Superior temporal gyrus (tissue), 1 donor: Measurements from ENCODE around the gene IRX3.

Experiments used
- DNase-seq: peaks from one replicate; pipeline ENCODE4 v3.0.0-alpha.2; 2016; ENCODE audit errors: extremely low spot score

The IRX3 gene

DNA sequence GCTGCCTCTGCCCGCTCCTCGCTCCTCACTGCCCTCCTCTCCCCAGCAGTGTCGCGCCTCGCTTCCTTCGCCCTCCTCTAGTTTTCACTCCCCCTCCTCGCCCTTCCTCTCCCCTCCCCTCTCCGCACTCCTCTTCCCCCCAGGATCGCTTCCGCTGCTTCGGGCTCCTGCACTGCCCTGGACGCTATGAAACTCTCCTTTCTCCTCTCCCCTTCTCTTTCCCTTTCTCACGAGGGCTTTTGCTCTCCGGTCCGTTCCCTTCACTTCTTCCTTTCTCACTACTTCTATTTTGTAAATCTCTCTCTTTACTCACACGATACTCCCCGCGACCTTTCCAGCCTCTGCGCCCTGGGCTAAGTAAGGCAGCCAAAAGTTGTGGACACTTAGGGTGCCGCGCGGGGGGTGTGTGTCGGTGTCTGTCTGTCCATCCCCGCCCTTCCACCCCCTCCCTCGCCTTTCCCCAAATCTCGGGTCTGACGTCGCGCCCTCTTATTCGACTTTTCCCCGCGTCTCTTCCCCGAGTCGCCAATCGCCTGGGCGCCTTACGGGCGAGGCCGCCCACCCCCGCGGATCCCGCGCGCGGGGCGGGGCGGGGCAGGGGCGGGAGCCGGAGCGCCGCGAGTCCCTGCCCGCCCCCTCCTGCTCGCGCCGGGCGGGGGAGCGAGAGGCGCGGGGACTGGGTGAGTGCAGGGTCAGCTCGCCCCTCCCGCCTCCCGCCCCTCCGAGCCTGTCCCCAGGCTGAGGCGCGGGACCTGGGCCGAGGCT, at the start of gene IRX3:
Gene IRX3, minus strand, starts transcription at position 422 of the 765 bp plus-strand sequence. CDS start 737 bp downstream, outside the sequence.
- DNase-seq = no peak

DNA sequence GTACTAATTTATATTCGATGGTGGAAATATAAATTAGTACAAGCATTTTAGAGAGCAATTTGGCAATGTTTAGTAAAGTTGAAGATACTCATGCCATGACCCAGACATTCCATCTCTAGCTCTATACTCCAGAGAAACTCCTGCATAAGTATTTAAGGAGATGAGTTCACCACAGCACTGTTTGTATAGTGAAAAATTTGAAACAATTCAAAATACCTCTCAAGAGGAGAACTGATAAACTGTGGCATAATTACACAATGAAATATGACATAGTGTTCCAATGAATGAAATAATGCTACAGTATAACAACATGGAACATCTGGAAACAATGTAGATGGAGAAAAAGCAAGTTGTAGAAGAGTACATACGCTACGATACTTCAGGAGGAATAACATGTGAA, 48.6 kb upstream of the IRX3 start:
- DNase-seq = no peak

DNA sequence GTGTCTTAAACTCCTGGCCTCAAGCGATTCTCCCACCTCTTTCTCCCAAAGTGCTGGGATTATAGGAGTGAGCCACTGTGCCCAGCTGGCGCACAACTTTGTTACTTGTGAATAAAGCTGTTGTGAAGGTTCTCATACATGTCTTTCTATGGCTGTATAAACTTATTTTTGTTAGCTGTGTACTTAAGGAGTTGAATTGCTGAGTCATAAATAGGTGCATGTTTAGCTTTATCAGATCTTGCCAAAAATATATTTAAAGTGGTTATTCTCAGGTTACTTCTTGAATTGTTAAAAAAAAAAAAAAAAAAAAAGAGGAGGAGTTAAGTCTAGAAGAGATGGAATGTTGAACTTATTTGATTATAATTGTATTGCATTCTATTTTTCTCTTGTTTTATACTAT, 47.6 kb upstream of the IRX3 start:
- DNase-seq = no peak

DNA sequence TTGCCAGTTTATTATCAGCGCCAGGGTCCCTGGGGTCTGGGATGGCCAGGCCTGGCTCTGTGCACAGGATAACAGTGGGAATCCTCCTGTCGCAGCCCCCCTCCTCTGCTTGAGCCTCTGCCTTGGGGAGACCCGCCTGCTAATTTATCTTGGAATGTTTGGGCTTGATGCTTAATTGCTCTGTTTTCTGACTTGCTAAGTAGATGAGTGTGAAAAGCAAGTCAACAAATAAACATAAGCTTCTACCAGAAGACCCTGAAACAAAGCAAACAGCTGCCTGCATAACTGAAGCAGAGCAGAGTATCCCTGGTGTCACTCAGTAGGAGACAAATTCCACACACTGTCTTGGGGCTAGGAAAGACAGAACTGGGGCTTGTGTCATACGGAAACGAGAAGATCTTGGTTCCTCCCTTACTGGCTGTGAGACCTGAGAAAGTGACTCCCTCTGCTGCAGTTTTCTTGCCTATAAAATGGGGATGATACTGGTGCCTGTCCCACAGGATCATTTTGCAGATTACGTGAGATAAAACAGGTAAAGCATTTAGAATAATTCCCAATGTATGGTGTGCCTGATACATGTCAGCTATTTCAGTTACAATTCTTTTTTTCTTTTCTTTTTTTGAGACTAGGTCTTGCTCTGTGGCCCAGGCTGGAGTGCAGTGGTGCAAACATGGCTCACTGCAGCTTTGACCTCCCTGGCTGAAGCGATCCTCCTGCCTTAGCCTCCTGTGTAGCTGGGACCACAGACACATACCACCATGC, 44.8 kb upstream of the IRX3 start:
- no peak for DNase-seq

GRCh38 chr16:54327609-54328008, 41.0 kb upstream of the IRX3 start:
- no peak for DNase-seq

- no peak for DNase-seq
Measured at GRCh38 chr16:54326266-54326662, 39.7 kb upstream of the IRX3 start.

DNA sequence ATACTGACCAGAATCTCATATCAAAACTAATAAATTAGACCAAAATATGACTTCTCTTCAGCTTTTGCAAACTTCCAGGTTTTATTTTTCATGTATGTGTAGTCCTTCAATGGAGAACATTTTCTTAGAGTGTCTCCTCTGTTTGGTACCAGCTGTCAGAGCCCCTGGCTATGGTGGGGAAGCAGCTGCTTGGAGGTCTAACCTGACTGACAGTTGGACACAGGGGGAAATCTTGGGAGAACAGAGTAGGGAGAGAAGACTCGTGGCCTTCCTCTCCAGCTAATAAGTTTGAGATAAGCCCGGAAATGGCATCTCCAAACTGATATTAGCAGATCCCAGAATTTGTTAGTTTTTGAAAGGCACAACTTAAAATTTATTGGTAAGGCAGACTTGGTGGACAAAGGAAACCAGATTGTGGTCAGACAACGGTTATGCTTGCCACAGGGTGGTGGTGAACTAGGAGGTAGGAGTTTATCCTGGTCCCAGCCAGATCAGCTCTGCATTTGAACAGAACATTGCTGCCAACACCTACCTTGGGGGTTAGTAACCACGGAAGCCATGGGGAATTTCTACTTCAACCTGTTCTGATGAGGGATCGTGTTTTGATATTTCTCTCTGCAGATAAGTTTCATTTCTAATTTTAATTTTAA, 39.2 kb upstream of the IRX3 start:
- no peak for DNase-seq

DNA sequence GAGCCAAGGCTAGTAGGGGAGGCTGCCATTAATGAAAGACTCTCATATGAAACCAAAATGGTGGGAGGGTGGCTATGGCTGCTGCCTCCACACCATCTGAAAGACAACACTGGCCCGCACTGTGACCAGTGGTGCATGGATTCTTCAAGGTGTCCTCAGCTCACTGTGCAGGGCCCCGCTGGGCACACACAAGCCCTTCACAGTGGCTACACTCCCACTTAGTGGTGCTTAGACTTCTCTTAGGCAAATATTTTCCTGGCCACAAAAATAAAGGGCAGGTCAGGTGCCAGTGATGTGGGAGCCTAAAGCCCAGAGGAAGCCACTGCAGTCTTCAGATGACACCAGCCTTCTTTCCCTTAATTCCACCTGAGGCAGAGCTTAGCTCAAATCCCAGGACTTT, 38.1 kb upstream of the IRX3 start:
- no peak for DNase-seq

DNA sequence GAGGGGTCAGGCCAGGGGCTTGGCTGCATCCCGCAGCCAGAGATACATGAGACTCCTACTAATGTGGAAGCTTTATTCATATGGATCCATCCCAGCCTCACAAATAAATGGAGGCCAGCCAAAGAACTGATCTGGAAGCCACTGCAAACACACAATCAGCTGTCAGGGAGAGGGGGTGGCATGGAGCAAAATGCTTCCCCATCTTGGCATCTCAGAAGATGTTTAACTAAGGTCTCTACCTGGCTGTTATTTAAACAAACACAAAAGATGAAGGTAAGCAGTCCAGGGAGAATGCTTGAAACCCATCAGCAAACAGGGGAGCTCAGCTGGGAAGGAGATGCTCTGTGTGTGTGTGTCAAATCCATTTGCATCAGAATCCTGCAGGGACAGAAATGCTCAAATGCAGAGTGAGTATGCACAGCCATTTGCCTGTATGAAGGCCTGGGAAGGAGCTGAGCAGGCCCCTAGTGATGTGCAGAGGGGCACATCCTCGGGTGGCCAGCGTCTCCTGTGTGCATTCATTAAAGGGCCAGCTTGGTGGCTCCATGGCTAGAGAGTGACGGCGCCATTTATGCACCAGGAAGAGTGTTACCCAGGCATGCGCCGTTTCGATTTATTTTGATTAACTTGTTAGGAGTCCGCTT, 34.2 kb upstream of the IRX3 start:
- DNase-seq = no peak

- DNase-seq = no peak
Measured at GRCh38 chr16:54318941-54319340, 32.4 kb upstream of the IRX3 start.

DNA sequence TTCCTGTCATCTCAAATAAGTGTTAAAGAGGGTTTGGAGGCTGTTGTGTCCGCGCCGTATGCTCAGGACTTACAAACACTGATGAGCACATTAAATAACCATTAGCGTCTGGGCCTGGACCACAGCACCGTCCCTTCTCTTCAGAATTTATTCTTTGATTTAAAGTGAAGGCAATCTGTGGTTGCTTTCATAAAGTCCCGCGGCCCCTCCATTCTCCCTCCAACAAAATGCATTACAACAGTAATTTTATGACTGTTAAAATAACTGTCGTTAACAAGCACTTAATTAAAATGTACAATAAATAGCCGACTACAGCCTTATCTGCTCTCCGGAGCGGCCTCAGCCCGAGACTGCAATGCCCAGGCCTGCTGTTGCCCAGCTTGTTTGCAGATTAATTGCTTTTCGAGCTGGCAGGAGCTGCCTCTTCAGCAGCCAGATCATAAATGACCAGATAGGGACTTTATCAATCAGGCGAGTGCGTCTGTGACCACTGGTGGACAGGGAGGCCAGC, 30.6 kb upstream of the IRX3 start:
- DNase-seq = no peak

DNA sequence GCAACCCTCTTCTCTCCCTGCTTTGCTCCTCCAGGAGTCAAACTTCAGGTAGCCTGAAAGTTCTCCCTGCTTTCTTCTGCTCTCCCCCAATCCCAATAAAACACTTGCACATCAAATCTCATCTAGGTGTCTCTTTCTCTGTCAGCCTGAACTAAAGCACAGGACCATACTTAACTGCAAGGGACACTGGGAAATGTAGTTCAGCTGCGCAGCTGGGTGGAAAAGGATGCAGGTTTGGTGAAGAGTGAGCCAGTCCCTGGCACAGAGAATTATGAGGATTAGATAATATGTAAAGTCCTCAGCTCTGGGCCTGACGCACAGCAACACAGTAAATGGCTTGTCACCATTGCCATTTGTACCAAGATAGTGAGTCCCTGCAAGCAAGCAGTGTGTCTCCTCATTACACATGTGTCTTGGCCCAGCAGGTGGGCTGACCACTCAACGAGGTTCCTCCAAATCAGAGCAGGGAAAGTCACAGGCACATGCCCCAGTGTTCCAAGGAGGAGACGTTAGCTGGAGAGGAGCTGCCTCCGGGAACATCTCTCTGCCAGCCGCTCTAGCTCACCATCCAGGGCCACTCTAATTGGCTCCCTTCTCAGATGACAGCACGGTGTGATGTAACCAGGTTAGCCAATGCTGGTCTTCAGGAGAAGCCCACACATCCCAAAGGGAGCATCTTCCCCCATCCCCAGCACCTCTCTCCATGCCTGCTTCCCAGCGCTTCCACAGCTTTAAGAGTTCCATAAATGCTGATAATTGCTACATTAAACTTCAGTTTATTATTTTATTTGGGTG, 29.7 kb upstream of the IRX3 start:
- DNase-seq = no peak

GRCh38 chr16:54313789-54314188, 27.2 kb upstream of the IRX3 start:
- DNase-seq = no peak

DNA sequence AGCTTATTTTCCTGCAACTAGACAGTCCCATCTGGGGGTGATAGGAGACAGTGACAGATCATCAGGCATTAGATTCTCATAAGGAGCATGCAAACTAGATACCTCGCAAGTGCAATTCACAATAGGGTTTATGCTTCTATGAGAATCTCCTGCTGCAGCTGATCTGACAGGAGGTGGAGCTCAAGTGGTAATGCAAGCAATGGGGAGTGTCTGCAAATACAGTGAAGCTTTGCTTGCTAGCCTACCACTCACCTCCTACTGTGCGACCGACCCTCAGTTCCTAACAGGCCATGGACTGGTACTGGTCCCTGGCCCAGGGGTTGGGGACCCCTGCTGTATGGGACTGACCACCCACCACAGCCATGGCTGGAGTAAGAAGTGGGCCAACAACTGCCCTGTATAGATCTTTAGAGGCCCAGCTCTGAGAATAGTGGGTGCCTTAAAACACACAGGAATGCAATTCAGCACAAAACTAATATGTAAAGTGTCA, 26.0 kb upstream of the IRX3 start:
- DNase-seq = no peak

DNA sequence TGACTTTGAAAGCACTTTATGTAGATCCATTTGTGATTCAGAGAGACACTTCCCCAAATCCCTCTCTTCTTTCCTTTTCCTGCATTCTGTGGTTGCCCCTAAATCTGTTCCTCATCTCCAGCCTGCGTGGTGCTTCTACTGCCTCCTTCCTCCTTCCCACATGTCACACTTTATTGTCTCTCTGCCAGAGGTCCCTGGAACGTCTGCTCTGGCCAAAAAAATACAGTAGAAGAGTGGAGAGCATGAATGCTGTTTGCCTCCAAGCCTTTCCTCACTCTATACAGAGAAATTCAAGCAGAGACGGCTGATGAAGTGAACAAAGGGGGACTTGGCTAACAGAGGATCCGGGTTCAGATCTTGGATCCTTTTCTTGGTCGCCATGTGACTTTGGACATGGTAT, 22.8 kb upstream of the IRX3 start:
- no peak for DNase-seq

GRCh38 chr16:54305080-54305479, 18.5 kb upstream of the IRX3 start:
- DNase-seq = no peak

GRCh38 chr16:54303613-54304012, 17.0 kb upstream of the IRX3 start:
- no peak for DNase-seq

DNA sequence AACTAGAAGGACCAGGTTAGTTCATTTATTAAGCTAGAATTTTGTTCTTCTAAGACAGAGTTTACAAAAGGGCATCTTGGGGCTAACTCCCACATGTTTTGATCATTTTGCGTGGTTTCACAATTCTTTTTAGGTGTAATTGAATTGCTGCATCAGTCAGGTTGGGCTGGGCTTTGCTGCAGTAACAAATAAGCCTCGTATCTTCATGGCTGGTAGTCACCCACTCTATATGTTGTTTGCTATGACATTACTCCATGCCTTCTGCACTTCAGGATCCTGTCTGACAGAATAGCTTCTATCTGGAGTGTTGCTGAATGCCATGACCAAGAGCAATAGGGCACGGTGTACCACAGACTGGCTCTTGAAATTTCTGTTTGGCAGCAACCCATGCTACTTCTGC, 10.6 kb upstream of the IRX3 start:
- no peak for DNase-seq

GRCh38 chr16:54296543-54296942, 10.0 kb upstream of the IRX3 start:
- DNase-seq = no peak

GRCh38 chr16:54291656-54292487, 5.3 kb upstream of the IRX3 start:
- no peak for DNase-seq
